Smooth muscle cell (in vitro differentiated cells): ENCODE measurements around the gene KCND3. TPM values are rescaled to one million over a fixed set of nuclear protein-coding genes. Genes with fewer than 3 reads are reported as not detected.

Experiments used
- DNase-seq: peaks from one replicate; lab custom pipeline; 2025; ENCODE audit not compliant: unreplicated experiment; lab: John Stamatoyannopoulos, UW
- H2AFZ ChIP-seq: fragments of 200-600 bp; sonication (generic); 2 replicates; pipeline ENCODE4 v1.6.0; 2016; ENCODE audit warnings: antibody characterized with exemption, low read depth, mild to moderate bottlenecking
- H3F3A ChIP-seq: fragments of 200-600 bp; sonication (generic); 2 replicates; pipeline ENCODE4 v1.6.0; 2017; ENCODE audit warnings: antibody characterized with exemption, low read depth
- H3K27ac ChIP-seq: fragments of 200-600 bp; sonication (generic); 2 replicates; pipeline ENCODE4 v1.5.1; 2016; ENCODE audit warnings: low read depth, mild to moderate bottlenecking
- H3K27me3 ChIP-seq: fragments of 200-600 bp; sonication (generic); 2 replicates; pipeline ENCODE4 v1.6.1; 2016; ENCODE audit warnings: low read depth, mild to moderate bottlenecking
- H3K36me3 ChIP-seq: fragments of 200-600 bp; sonication (generic); 2 replicates; pipeline ENCODE4 v1.5.1; 2016; ENCODE audit warnings: low read depth
- H3K4me1 ChIP-seq: fragments of 200-600 bp; sonication (generic); 2 replicates; pipeline ENCODE4 v1.5.1; 2016; ENCODE audit warnings: low read depth
- H3K4me2 ChIP-seq: fragments of 200-600 bp; sonication (generic); 2 replicates; pipeline ENCODE4 v1.6.0; 2016; ENCODE audit warnings: mild to moderate bottlenecking
- H3K4me3 ChIP-seq: fragments of 200-600 bp; sonication (generic); 2 replicates; pipeline ENCODE4 v1.5.1; 2016; ENCODE audit warnings: mild to moderate bottlenecking
- H3K79me2 ChIP-seq: fragments of 200-600 bp; sonication (generic); 2 replicates; pipeline ENCODE4 v1.6.0; 2016; ENCODE audit warnings: low read depth, mild to moderate bottlenecking
- H3K9ac ChIP-seq: fragments of 200-600 bp; sonication (generic); 2 replicates; pipeline ENCODE4 v1.6.0; 2016; ENCODE audit warnings: low read depth
- H3K9me3 ChIP-seq: fragments of 200-600 bp; sonication (generic); replicated peaks from 2 replicates; pipeline ENCODE4 v1.5.1; 2016; ENCODE audit warnings: low read depth
- H4K20me1 ChIP-seq: fragments of 200-600 bp; sonication (generic); 2 replicates; pipeline ENCODE4 v1.6.0; 2016; ENCODE audit warnings: low read depth
- CTCF ChIP-seq: fragments of 200-600 bp; sonication (generic); IDR thresholded peaks from 2 replicates; pipeline ENCODE4 v1.5.1; 2017; ENCODE audit warnings: borderline replicate concordance, mild to moderate bottlenecking, antibody characterized with exemption; ENCODE audit not compliant: insufficient read depth, poor library complexity, severe bottlenecking
- WGBS: methylation state at CpG from one replicate; pipeline ENCODE4 v1.1.7; 2016; ENCODE audit warnings: low lambda C conversion rate; 5-methylcytosine and 5-hydroxymethylcytosine counted together
- polyA plus RNA-seq: library from polyadenylated mRNA; unstranded; fragments of >200 nt; fragmentation: Nextera tagmentation; extraction: Ambion mirVana; gene quantifications from 2 replicates; pipeline ENCODE4 v1.2.1, GENCODE V29; 2016
- total RNA-seq: library from RNA; depleted of rRNA; stranded (reverse); fragments of >200 nt; gene quantifications from 2 replicates; pipeline ENCODE4 v1.2.3, GENCODE V29; 2014

KCND3 gene
- total and polyA plus RNA-seq, 2 experiments from 2014 or later, result 0.97 to 2.2 TPM

DNA sequence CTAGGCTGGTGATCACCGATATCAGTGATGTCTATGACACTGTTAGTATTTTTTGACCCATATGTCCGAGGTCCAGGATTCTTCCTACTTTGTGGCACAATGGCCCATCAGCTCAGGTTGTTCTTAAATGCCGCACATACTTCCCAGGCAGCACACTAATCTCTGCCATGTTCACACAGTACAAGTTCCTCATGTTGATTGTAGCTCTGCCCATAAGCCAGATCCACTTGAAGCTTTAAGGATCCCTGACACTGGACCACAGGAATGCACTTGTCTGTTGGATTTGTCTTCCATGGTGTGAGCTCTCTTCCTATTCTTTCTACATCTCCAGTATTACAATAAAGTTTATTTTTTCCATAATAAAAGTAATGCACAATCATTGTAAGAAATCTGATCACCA lies 164.3 kb downstream of the KCND3 start:
- Histone ChIP-seq H3K79me2 (no peaks in the 10 kb centered on the region), H3F3A (no peaks in the 10 kb centered on the region), H4K20me1 (no peaks in the 10 kb centered on the region), H3K4me1 (no peaks in the 10 kb centered on the region), H3K9me3 (no peaks in the 10 kb centered on the region), H3K9ac (no peak overlapping the region), H2AFZ (no peak overlapping the region), H3K4me2 (no peak overlapping the region), H3K27ac (no peak overlapping the region), H3K27me3 (no peaks in the 10 kb centered on the region), H3K36me3 (no peaks in the 10 kb centered on the region), H3K4me3 (no peak overlapping the region)
- TF ChIP-seq CTCF, result no peak
- DNase-seq, result no peak
- 93% methylated on average over 3 of the region's 3 CpGs for WGBS

GRCh38 chr1:111822138-111822537 lies 167.3 kb downstream of the KCND3 start:
- H3K27ac ChIP-seq, result no peak overlapping the region
- no peaks in the 10 kb centered on the region for H3F3A ChIP-seq
- H3K4me1 ChIP-seq, result no peaks in the 10 kb centered on the region
- no peak for TF ChIP-seq CTCF
- H3K4me3 ChIP-seq, result no peak overlapping the region
- H3K27me3 ChIP-seq, result no peaks in the 10 kb centered on the region
- no peaks in the 10 kb centered on the region for H3K36me3 ChIP-seq
- no peaks in the 10 kb centered on the region for H4K20me1 ChIP-seq
- no peaks in the 10 kb centered on the region for H3K79me2 ChIP-seq
- WGBS, result 92% methylated on average over 6 of the region's 6 CpGs
- no peaks in the 10 kb centered on the region for H3K9me3 ChIP-seq
- H3K4me2 ChIP-seq, result no peak overlapping the region
- no peak for DNase-seq
- no peak overlapping the region for H3K9ac ChIP-seq
- no peak overlapping the region for H2AFZ ChIP-seq

GRCh38 chr1:111821121-111821745 lies 168.2 kb downstream of the KCND3 start:
- no peak overlapping the region for H3K4me3 ChIP-seq
- no peaks in the 10 kb centered on the region for H4K20me1 ChIP-seq
- H3F3A ChIP-seq, result no peaks in the 10 kb centered on the region
- no peak overlapping the region for H3K9ac ChIP-seq
- no peak overlapping the region for H3K27ac ChIP-seq
- no peaks in the 10 kb centered on the region for H3K9me3 ChIP-seq
- H3K4me1 ChIP-seq, result no peaks in the 10 kb centered on the region
- H3K4me2 ChIP-seq, result no peak overlapping the region
- H3K27me3 ChIP-seq, result no peaks in the 10 kb centered on the region
- no peaks in the 10 kb centered on the region for H3K36me3 ChIP-seq
- 76% methylated on average over 7 of the region's 7 CpGs for WGBS
- H2AFZ ChIP-seq, result no peak overlapping the region
- no peak for TF ChIP-seq CTCF
- no peak for DNase-seq
- H3K79me2 ChIP-seq, result no peaks in the 10 kb centered on the region

DNA sequence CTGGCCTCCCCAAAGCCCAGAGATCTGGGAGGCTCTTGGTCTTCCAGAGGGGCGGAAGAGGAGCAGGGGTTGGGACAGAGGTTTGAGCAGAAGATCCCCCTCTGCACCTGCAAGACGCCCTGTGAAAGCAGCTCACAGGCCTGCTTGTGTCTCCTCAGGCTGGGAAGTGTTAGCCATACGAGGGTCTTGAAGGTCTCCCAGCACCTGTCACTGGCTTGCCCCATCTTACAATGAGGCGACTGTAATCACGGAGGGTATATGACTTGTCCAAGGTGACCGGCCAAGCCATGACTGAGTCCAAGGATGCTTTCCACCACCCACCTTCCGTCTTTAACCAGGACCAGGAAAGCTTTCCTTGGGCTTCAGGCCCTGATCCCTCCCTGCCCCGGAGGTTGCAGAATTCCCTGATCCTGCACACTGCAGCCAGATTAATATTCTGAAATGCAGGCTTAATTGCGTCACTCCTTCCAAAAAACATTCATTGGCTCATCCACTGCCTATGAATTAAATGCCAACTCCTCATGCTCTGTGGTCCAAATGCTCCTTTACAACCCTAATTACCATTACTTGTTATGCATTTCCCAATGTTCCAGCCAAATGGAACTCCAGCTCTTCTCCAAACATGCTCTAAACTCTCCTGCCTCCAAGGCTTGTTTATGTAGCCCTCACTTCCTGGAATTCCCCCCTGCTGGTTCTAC lies 169.8 kb downstream of the KCND3 start:
- Histone ChIP-seq H4K20me1 (no peaks in the 10 kb centered on the region), H3K27me3 (no peaks in the 10 kb centered on the region), H3K4me3 (no peak overlapping the region), H3K4me2 (no peak overlapping the region), H3F3A (no peaks in the 10 kb centered on the region), H3K79me2 (no peaks in the 10 kb centered on the region), H3K27ac (no peak overlapping the region), H3K36me3 (no peaks in the 10 kb centered on the region), H3K9me3 (no peaks in the 10 kb centered on the region), H3K4me1 (no peaks in the 10 kb centered on the region), H3K9ac (no peak overlapping the region), H2AFZ (no peak overlapping the region)
- no peak for TF ChIP-seq CTCF
- 89% methylated on average over 9 of the region's 9 CpGs for WGBS
- DNase-seq, result no peak
